SK-N-MC (cell line): ENCODE results near the gene ERVFRD-1.

Experiments
- DNase-seq: peaks from one replicate; pipeline ENCODE4 v3.0.0-alpha.2; 2011; ENCODE audit warnings: low read depth, low spot score
- H3K27ac ChIP-seq: fragments of 200-600 bp; sonication (generic); 2 replicates; pipeline ENCODE4 v1.5.1; 2016; ENCODE audit warnings: mixed run types
- H3K36me3 ChIP-seq: fragments of 200-600 bp; sonication (generic); 2 replicates; pipeline ENCODE4 v1.6.1; 2017; ENCODE audit warnings: antibody characterized with exemption, low read length, mixed read lengths; ENCODE audit not compliant: insufficient read depth
- H3K4me3 ChIP-seq: fragments of 200-600 bp; sonication (generic); 2 replicates; pipeline ENCODE4 v1.5.1; 2016
- H3K9ac ChIP-seq: fragments of 200-600 bp; sonication (generic); 2 replicates; pipeline ENCODE4 v1.8.0; 2017; ENCODE audit warnings: mixed run types, mixed read lengths; ENCODE audit not compliant: insufficient read length
- H3K9me3 ChIP-seq: fragments of 200-600 bp; sonication (generic); 2 replicates; pipeline ENCODE4 v1.6.1; 2017; ENCODE audit warnings: low read depth, mild to moderate bottlenecking, antibody characterized with exemption, low read length, moderate library complexity, mixed read lengths
- EZH2 ChIP-seq: fragments of 200-600 bp; sonication (generic); IDR thresholded peaks from one replicate; pipeline ENCODE4 v1.6.1; 2017; ENCODE audit warnings: antibody characterized with exemption
- FOXP2 ChIP-seq: optimal IDR thresholded peaks from 2 replicates; pipeline ENCODE3; 2011; ENCODE audit warnings: mild to moderate bottlenecking, moderate library complexity; ENCODE audit not compliant: insufficient read depth; ENCODE audit errors: extremely low read length, control extremely low read depth
- POLR2AphosphoS5 ChIP-seq: IDR thresholded peaks from 2 replicates; pipeline ENCODE4 v1.6.1; 2012; ENCODE audit warnings: mild to moderate bottlenecking, low read depth, low read length, borderline replicate concordance

ERVFRD-1 gene

DNA sequence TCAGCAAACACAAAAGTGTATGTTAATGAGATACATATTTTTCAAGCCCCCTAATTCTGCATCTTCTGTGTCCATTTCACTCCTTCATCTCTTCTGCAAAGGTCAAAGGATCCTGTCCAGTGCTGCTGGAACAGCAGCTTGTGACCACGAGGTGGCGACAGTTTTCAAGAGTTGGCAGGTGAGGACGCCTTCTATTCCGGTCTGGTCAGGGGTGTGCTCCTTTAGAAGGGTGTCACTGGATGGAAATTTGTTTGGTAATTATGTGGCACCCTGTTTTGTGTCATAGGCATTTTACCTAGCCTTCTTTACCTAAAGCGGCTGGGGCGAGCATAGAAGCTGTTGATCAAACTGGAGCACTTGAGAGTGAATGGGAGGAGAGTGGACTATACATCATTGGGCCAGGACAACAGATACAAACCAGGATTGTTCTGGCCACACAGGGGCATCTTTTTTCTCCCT is 32.9 kb upstream of the ERVFRD-1 start:
- TF ChIP-seq FOXP2, result no peak
- no peak for TF ChIP-seq EZH2
- TF ChIP-seq POLR2AphosphoS5, result no peak
- DNase-seq, result no peak
- no peaks in the 10 kb centered on the region for H3K9me3 ChIP-seq
- H3K27ac ChIP-seq, result no peak overlapping the region
- H3K9ac ChIP-seq, result no peak overlapping the region
- H3K36me3 ChIP-seq, result no peaks in the 10 kb centered on the region
- no peak overlapping the region for H3K4me3 ChIP-seq

DNA sequence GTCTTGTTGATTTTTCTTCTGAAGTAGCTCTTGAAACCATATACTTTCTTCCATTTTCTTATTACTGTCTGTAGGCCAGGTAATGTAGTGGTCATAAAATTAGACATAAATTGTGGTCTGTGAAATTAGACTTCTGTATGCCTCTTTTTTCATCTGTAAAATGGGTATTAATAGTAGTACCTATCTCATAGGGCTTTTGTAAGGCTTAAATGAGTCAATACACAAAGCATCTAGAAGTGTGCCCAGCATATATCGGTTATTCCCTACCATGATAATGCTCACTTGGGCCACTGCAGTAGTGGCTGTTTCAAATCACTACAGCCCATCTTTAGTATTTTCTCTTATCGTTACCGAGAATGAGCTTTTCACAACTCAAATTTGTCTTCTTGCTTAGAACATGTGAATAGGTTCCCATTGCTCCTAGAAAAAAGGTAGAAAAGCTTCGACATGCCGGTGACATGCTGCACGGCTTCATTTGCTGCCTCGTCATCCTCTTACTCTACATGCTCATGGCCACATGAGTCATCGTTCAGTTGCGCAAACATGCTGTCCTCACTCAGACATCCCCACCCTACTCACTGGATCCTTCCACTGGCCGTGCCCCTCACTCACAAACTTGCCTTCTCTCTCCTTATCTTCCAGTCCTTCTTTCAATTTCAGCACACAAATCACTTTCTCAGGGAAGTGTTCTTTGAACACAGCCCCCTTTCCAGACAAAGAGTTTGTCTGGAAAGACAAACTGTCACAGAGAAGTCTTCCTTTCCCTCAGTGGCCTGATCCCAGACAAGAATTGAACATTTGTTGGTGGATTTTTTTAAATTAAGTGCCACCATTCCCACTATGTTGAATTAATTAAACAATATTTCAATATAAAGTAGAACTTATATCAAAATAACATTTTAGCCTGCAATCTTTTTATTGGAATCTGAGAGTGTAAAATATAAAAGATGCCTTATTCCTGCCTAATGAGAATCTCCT is 32.2 kb upstream of the ERVFRD-1 start:
- H3K9me3 ChIP-seq, result no peaks in the 10 kb centered on the region
- TF ChIP-seq POLR2AphosphoS5 (no peak), EZH2 (no peak), FOXP2 (no peak)
- DNase-seq, result no peak
- no peak overlapping the region for H3K27ac ChIP-seq
- H3K9ac ChIP-seq, result no peak overlapping the region
- no peaks in the 10 kb centered on the region for H3K36me3 ChIP-seq
- no peak overlapping the region for H3K4me3 ChIP-seq

DNA sequence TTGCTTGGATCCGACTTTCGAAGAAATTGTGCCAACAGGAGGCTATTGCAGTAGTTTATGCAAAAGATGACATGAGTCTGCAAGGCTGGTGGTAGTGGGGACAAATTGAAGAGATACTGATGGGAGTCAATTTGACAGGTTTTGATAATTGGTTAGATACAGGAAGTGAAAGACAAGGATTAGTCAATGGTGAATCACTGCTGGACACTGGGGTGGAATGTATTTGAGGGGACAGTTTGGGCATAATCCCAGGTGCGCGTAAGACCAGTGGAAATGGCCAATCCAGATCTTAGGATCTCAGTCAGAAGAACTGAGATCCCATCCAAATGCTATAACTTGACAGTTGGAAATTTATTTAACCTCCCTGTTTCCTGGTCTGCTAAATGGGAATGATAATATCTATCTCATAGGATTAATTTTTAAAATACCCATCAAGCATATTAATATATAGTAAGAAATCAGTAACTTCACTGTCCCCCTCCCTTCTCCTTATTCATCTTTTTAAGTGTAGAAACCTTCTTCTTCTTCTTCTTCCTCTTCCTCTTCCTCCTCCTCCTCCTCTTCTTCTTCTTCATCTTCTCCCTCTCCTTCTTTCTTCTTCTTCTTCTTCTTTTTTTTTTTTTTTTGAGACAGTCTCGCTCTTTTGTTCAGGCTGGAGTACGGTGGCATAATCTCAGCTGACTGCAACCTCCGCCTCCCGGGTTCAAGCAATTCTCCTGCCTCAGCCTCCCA is 30.9 kb upstream of the ERVFRD-1 start:
- Histone ChIP-seq H3K9ac (no peak overlapping the region), H3K27ac (no peak overlapping the region), H3K9me3 (no peaks in the 10 kb centered on the region), H3K4me3 (no peak overlapping the region), H3K36me3 (no peaks in the 10 kb centered on the region)
- TF ChIP-seq FOXP2, result no peak
- no peak for TF ChIP-seq POLR2AphosphoS5
- DNase-seq, result no peak

DNA sequence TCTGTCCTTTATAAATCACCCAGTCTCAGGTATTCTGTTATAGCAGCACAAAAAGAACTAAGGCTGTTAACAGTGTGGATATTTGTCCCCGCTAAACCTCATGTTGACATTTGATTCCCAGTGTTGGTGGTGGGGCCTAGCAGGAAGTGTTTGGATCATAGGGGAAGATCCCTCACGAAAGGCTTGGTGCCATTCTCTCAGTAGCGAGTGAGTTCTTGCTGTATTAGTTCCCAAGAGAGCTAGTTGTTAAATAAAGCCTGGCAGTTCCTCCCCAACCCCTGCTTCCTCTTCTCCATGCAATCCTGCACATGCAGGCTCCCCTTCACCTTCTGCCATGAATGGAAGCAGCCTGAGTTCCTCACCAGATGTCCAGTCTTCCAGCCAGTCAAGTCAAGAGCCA is 29.8 kb upstream of the ERVFRD-1 start:
- TF ChIP-seq POLR2AphosphoS5, result no peak
- no peak for TF ChIP-seq EZH2
- TF ChIP-seq FOXP2, result no peak
- Histone ChIP-seq H3K9me3 (no peaks in the 10 kb centered on the region), H3K27ac (no peak overlapping the region), H3K4me3 (no peak overlapping the region), H3K36me3 (0 out of 2 replicates have a peak, but pooled peaks cover under 1% of the 10 kb centered on the region), H3K9ac (no peak overlapping the region)
- no peak for DNase-seq

DNA sequence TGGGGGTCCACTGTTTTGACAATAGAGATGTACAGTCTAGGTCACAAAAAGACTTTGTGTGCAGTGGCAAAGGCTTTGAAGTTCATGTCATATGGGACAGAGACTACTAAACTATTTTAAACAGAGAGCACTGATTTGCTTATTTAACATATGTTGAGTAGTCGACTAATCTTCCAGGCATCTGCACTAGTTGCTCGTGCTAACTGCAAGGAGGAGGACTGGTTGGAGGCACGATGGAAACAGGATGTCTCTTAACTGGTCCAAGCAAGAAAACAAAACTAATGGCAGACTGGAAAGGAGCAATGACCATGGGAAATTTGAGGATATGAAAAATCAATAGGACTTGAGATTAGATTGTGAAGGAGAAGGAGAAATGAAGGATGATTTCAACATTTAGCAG is 28.5 kb upstream of the ERVFRD-1 start:
- H3K4me3 ChIP-seq, result no peak overlapping the region
- H3K9ac ChIP-seq, result no peak overlapping the region
- DNase-seq, result no peak
- TF ChIP-seq POLR2AphosphoS5, result no peak
- TF ChIP-seq EZH2, result no peak
- no peak for TF ChIP-seq FOXP2
- H3K27ac ChIP-seq, result no peak overlapping the region
- H3K9me3 ChIP-seq, result no peaks in the 10 kb centered on the region
- H3K36me3 ChIP-seq, result peaks cover 13% of the 10 kb centered on the region

DNA sequence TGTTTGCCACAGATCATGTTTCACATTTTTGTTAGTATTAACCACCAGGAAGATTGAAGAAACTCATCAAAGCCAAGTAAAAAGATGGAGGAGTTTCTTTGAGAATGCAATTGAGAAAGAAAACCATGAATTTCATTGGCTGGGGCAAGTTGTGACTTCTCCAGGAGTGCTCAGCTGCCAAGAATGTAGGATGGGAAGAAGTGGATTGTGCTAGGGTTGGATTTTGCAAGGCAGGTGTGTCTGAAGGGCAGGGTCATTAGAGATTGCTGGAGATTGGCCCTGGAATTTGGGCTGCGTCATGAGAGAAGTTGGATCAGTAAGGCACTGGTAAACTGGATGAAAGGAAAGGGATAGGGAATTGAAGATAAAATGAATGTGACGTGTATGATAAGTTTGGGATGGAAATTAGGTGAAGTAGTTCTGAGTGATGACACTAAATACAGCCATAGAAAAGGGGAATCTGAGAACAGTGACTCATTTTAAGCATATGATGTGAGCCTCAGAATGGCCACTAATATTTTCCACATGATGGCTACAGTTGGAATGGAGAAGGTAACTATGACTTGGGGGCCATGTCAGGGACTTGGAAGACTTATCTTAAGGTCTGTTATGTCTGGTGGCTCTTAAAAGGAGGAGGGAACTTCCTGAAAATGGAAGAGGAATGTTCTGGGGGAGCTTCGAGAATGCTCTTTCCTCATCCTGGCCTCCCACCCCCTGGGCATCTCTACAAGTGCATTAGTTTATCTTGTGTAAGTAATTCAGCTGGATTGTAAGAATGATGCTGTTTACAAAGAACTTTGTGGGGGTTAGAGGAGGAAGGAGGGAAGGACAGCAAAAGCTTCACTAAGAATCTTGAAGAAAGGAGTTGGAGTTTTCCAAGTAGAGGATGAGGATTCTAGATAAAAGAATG is 27.8 kb upstream of the ERVFRD-1 start:
- no peak for DNase-seq
- no peak overlapping the region for H3K27ac ChIP-seq
- H3K36me3 ChIP-seq, result peaks cover 20% of the 10 kb centered on the region
- H3K4me3 ChIP-seq, result no peak overlapping the region
- no peaks in the 10 kb centered on the region for H3K9me3 ChIP-seq
- TF ChIP-seq POLR2AphosphoS5, result no peak
- H3K9ac ChIP-seq, result no peak overlapping the region

DNA sequence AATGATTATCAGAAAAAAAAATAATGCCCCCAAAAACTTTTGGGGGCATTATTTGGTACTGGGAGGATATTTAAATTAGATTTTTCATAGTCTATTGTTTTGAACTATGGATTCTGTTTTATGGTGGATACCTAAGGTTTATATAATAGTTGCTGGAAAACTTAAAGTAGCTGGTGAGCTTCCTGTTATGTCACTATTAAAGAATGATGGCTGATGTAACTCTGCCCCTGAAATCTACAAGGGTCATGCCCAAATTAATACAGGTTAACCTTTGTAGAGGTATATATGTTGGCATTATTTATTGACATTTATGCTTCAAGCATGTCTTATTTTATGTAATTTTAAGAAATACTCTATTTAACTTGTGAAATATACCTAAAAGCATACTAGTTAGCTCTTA is 25.3 kb upstream of the ERVFRD-1 start:
- H3K4me3 ChIP-seq, result no peak overlapping the region
- DNase-seq, result no peak
- 0 out of 2 replicates have a peak overlapping the region, but pooled peaks have one; percentile 35 for H3K27ac ChIP-seq
- TF ChIP-seq EZH2 (no peak), FOXP2 (no peak), POLR2AphosphoS5 (no peak)
- H3K9me3 ChIP-seq, result no peaks in the 10 kb centered on the region
- no peak overlapping the region for H3K9ac ChIP-seq
- peaks cover 24% of the 10 kb centered on the region for H3K36me3 ChIP-seq

DNA sequence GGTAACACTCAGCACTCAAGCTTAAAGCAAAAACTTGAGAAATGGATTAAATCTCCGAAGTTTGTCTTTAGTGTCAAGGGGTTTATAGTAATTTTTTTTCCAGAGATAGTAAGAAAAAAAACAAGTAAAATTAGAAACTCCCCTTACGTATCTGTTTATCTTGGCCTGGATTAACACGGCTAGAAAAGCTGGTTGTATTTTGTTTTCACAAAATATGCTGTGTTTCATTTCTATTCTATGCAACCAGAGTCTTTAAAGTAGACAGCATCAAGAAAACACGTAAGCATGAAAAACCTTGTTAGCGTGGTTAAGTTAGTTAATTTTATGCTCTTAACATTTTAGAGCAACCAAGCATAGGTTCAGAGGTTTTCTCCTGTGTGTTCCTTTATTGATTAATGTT is 21.8 kb upstream of the ERVFRD-1 start:
- no peak overlapping the region for H3K9ac ChIP-seq
- no peaks in the 10 kb centered on the region for H3K9me3 ChIP-seq
- H3K4me3 ChIP-seq, result no peak overlapping the region
- H3K36me3 ChIP-seq, result peaks cover 30% of the 10 kb centered on the region
- no peak overlapping the region for H3K27ac ChIP-seq
- no peak for DNase-seq
- TF ChIP-seq EZH2 (no peak), FOXP2 (no peak), POLR2AphosphoS5 (no peak)
